ENCODE data around the gene CACNG7. TPM values are rescaled to one million over a fixed set of nuclear protein-coding genes. Genes with fewer than 3 reads are reported as not detected.
A peak's percentile ranks its signal among the peaks of the same experiment; 100 is the strongest.

Gene CACNG7, protein sequence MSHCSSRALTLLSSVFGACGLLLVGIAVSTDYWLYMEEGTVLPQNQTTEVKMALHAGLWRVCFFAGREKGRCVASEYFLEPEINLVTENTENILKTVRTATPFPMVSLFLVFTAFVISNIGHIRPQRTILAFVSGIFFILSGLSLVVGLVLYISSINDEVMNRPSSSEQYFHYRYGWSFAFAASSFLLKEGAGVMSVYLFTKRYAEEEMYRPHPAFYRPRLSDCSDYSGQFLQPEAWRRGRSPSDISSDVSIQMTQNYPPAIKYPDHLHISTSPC
- not detected in 2 replicates for total RNA-seq

DNA sequence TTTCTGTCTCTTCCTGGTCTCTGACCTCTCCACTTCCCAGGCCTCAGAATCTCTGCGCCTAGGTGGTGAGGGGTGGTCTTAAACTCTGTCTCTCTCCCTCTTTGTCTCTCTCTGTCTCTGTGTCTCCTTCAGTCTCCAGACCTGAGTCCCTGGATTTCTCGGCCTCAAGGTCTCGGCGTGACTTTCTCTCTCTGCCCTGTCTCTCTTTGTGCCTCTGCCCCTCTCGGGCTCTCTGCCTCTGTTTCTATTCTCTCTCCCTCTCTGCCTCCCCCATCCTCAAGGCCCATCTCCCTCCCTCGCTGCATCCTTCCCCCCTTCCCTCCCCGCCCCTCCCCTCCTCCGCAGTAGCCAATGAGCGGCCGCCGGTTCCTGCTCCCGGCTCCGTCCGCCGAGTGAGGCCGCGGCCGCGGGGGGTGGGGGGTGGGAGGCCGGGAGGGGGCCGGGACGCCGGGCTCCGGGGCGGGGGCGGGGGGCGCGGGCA is at the start of gene CACNG7:
Gene CACNG7, plus strand, starts transcription at position 344 of the 481 bp plus-strand sequence. CDS start 3,554 bp downstream, outside the sequence.
- peaks cover 46% of the 10 kb centered on the region for H3K27me3 ChIP-seq (ENCODE audit: control insufficient read depth, insufficient read depth, low read length)
- TF ChIP-seq, protein P1, sequence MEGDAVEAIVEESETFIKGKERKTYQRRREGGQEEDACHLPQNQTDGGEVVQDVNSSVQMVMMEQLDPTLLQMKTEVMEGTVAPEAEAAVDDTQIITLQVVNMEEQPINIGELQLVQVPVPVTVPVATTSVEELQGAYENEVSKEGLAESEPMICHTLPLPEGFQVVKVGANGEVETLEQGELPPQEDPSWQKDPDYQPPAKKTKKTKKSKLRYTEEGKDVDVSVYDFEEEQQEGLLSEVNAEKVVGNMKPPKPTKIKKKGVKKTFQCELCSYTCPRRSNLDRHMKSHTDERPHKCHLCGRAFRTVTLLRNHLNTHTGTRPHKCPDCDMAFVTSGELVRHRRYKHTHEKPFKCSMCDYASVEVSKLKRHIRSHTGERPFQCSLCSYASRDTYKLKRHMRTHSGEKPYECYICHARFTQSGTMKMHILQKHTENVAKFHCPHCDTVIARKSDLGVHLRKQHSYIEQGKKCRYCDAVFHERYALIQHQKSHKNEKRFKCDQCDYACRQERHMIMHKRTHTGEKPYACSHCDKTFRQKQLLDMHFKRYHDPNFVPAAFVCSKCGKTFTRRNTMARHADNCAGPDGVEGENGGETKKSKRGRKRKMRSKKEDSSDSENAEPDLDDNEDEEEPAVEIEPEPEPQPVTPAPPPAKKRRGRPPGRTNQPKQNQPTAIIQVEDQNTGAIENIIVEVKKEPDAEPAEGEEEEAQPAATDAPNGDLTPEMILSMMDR (IDR thresholded peaks at IDR 0.05; ENCODE audit: insufficient read depth, low read length, poor library complexity, severe bottlenecking) = no peak
- no peak within 1 kb of the TSS for H3K4me3 ChIP-seq (ENCODE audit: low read depth, low read length)
- no peaks in the 10 kb centered on the region for H3K36me3 ChIP-seq (ENCODE audit: control insufficient read depth, insufficient read depth, low read length)
- no peak for DNase-seq (ENCODE audit: low read depth)

DNA sequence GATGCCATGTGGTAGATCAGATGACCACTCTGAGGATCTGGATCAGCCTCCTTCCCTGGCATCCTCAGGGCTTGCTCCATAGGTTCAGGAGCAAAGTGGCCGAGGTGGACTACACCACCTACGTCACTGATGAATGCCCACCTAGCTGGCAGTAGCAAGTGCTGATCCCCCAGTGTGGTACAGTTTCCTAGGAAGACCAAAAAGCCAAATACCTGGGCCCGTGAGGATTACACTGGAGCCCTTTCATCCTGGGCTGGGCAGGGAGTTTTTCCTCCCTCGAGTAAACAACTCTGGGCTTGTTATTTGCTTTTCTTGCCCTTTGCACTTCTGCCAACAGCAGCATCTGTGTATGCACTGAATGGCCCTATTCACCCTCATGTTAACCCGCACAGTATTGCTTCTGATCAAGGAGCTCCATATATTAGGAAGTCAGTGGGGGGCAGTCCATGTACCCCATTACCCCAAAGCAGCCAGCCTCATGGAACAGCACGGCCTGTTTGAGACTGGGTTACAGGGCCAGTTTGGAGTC is 44.7 kb upstream of the CACNG7 start:
- Histone ChIP-seq H3K4me3 (ENCODE audit: low read depth, low read length) (no peak overlapping the region), H3K27me3 (ENCODE audit: control insufficient read depth, insufficient read depth, low read length) (no peaks in the 10 kb centered on the region), H3K36me3 (ENCODE audit: control insufficient read depth, insufficient read depth, low read length) (no peaks in the 10 kb centered on the region)
- TF ChIP-seq, protein P1 (IDR thresholded peaks at IDR 0.05; ENCODE audit: insufficient read depth, low read length, poor library complexity, severe bottlenecking) = no peak
- no peak for DNase-seq (ENCODE audit: low read depth)

DNA sequence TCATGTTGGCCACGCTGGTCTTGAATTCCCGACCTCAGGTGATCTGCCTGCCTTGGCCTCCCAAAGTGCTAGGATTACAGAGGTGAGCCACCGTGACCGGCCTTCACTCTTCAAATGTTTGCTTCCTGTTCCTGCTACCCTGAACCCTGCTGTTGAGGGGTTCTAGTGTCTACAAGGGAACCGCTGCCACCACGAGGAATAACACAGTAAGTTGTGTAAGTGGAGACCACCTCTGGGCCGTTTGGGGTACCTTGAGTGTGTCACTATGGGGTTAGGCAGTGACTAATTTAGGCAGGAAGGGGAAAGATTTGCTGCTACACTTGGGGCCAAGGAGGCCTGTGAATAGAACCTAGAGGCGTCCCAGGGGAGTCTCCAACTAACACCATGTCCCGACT is 43.6 kb upstream of the CACNG7 start:
- TF ChIP-seq, protein P1 (IDR thresholded peaks at IDR 0.05; ENCODE audit: insufficient read depth, low read length, poor library complexity, severe bottlenecking) = no peak
- no peak for DNase-seq (ENCODE audit: low read depth)
- no peaks in the 10 kb centered on the region for H3K27me3 ChIP-seq (ENCODE audit: control insufficient read depth, insufficient read depth, low read length)
- peak overlapping the region; percentile 50 for H3K4me3 ChIP-seq (ENCODE audit: low read depth, low read length)
- H3K36me3 ChIP-seq (ENCODE audit: control insufficient read depth, insufficient read depth, low read length) = no peaks in the 10 kb centered on the region

DNA sequence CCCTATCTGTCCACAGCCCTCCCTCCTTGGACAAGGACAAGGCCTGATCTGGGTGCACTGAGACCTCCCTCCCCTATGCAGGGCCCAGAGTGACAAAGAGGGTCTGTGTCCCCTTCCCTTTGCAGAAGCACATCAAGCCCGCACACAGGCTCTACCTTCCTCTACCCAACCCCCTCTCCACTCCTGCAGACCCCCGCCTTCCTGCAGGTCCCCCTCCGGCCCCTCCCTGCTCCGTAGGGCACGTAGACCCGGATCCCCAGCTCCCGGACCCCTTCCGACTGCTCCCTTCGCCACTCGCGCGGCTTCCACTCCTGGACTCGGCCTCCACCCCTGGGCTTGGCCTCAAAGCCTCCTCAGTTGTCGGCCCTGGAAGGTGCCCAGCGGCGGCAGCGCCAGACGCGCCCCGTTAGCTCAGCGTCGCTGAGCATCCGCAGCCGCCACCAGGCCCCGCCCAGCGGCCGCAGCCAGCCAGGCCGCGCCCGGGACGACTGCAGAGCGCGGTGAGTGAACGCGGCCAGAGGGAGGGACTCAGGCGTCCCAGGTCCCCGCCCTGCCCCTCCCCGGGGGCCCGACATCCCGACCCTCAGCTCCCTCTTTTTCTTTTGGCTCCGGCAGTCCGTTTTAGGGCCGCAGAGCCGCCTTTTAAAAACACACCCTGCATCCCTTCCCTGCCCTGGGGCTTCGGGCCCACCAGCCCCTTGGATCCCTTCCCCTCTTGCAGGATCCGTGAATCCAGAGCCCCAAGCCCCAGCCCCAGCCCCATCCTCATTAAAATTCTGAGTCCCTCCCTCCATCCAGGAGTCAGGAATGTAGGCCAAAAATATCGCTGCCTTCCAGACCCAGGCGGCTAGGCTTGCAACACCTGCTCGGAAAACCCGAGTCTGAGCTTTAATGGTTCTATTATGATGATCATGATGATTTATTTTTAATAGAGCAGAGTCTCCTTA is 42.9 kb upstream of the CACNG7 start:
- no peak for DNase-seq (ENCODE audit: low read depth)
- peak overlapping the region; percentile 50 for H3K4me3 ChIP-seq (ENCODE audit: low read depth, low read length)

DNA sequence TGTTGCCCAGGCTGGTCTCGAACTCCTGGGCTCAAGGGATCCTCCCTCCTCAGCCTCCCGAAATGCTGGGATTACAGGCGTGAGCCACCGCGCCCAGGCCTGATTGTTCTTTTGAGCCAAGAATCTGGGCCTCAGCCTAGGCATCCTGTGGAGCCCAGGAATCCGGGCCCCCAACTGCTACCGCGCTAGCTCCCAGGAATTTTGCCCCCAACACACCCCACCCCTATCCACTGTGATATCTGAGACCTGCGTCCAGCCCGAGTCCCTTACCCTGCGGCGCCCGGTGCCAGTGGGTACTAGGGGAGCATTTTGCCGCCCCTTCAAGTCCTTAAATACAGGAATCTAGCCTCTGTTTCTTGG is 42.2 kb upstream of the CACNG7 start:
- Histone ChIP-seq H3K36me3 (ENCODE audit: control insufficient read depth, insufficient read depth, low read length) (no peaks in the 10 kb centered on the region), H3K27me3 (ENCODE audit: control insufficient read depth, insufficient read depth, low read length) (no peaks in the 10 kb centered on the region), H3K4me3 (ENCODE audit: low read depth, low read length) (peak overlapping the region; percentile 50)
- TF ChIP-seq, protein P1 (IDR thresholded peaks at IDR 0.05; ENCODE audit: insufficient read depth, low read length, poor library complexity, severe bottlenecking) = no peak
- no peak for DNase-seq (ENCODE audit: low read depth)

More for the DNA sequence above, 42.9 kb upstream of the CACNG7 start:
- TF ChIP-seq, protein P1 (IDR thresholded peaks at IDR 0.05; ENCODE audit: insufficient read depth, low read length, poor library complexity, severe bottlenecking) = no peak
- no peaks in the 10 kb centered on the region for H3K27me3 ChIP-seq (ENCODE audit: control insufficient read depth, insufficient read depth, low read length)
- H3K36me3 ChIP-seq (ENCODE audit: control insufficient read depth, insufficient read depth, low read length) = no peaks in the 10 kb centered on the region

Measured in kidney epithelial cell (primary cell).